Chondrocyte (in vitro differentiated cells): ENCODE measurements around the gene USHBP1. TPM values are rescaled to one million over a fixed set of nuclear protein-coding genes. Genes with fewer than 3 reads are reported as not detected.
A peak's percentile ranks its signal among the peaks of the same experiment; 100 is the strongest.

ENCODE experiments used
- DNase-seq: peaks from one replicate; pipeline ENCODE4 v3.0.0; 2021; ENCODE audit warnings: mixed read lengths, low spot score
- H3K27ac Mint-ChIP-seq: one replicate; pipeline ENCODE4 v1.8.0; 2021; ENCODE audit warnings: mild to moderate bottlenecking, moderate library complexity, mixed read lengths; ENCODE audit not compliant: unreplicated experiment
- H3K27me3 Mint-ChIP-seq: 2 replicates; pipeline ENCODE4 v1.8.0; 2021; ENCODE audit warnings: low read depth, mixed read lengths
- H3K36me3 Mint-ChIP-seq: 2 replicates; pipeline ENCODE4 v1.8.0; 2021; ENCODE audit warnings: low read depth, mixed read lengths
- H3K4me1 Mint-ChIP-seq: 2 replicates; pipeline ENCODE4 v1.8.0; 2021; ENCODE audit warnings: low read depth, mild to moderate bottlenecking, mixed read lengths
- H3K4me3 Mint-ChIP-seq: one replicate; pipeline ENCODE4 v1.8.0; 2021; ENCODE audit warnings: mild to moderate bottlenecking, moderate library complexity, mixed read lengths; ENCODE audit not compliant: unreplicated experiment
- H3K9me3 Mint-ChIP-seq: 2 replicates; pipeline ENCODE4 v1.8.0; 2021; ENCODE audit warnings: low read depth, mixed read lengths
- CTCF ChIP-seq: fragments of 200-600 bp; sonication (generic); IDR thresholded peaks from 2 replicates; pipeline ENCODE4 v1.5.0; 2021; ENCODE audit warnings: antibody characterized with exemption, mild to moderate bottlenecking, moderate library complexity
- total RNA-seq: library from RNA; stranded (reverse); gene quantifications from 3 replicates; pipeline ENCODE4 v1.2.1, GENCODE V29; 2021

Gene USHBP1
- total RNA-seq, 1 donor from 2014 or later: not detected

- Mint-ChIP-seq H3K27ac (peak overlapping the region; percentile 65), H3K36me3 (peaks cover 8% of the 10 kb centered on the region), H3K4me1 (peaks cover 4% of the 10 kb centered on the region), H3K27me3 (no peaks in the 10 kb centered on the region), H3K4me3 (peak overlapping the region; percentile 69), H3K9me3 (no peaks in the 10 kb centered on the region)
- DNase-seq: no peak
- peak; percentile 80 for TF ChIP-seq CTCF
Measured at GRCh38 chr19:17235300-17235970, 29.1 kb downstream of the USHBP1 start.

DNA sequence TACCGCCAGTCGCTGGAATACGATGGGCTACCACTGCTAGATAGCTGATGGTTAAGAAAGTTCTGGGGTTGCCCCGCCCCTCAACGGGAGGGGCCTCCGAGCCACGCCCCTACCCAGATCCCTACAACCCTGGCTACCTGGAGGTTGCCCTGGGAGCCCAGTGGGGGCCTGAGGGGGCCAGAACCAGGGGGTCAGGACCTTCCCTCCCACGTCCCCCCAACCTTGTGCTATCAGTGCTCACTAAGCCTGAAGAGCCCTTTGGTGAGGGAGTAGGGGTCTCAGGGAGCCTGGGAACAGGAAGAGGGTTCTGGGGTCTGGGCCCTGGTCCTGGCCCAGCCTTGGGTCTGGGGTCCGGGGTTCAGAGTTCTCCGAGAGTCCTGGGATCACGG is 29.6 kb downstream of the USHBP1 start:
- H3K9me3 Mint-ChIP-seq: no peaks in the 10 kb centered on the region
- H3K27ac Mint-ChIP-seq: peak overlapping the region; percentile 65
- H3K4me3 Mint-ChIP-seq: peak overlapping the region; percentile 69
- H3K4me1 Mint-ChIP-seq: peaks cover 4% of the 10 kb centered on the region
- DNase-seq: no peak
- no peaks in the 10 kb centered on the region for H3K27me3 Mint-ChIP-seq
- peaks cover 8% of the 10 kb centered on the region for H3K36me3 Mint-ChIP-seq
- no peak for TF ChIP-seq CTCF

- no peak overlapping the region for H3K4me3 Mint-ChIP-seq
- peaks cover 8% of the 10 kb centered on the region for H3K4me1 Mint-ChIP-seq
- H3K27ac Mint-ChIP-seq: no peak overlapping the region
- no peaks in the 10 kb centered on the region for H3K9me3 Mint-ChIP-seq
- TF ChIP-seq CTCF: no peak
- no peaks in the 10 kb centered on the region for H3K27me3 Mint-ChIP-seq
- no peak for DNase-seq
- H3K36me3 Mint-ChIP-seq: peaks cover 4% of the 10 kb centered on the region
Measured at GRCh38 chr19:17232258-17232657, 32.3 kb downstream of the USHBP1 start.

GRCh38 chr19:17229890-17230289 is 34.7 kb downstream of the USHBP1 start:
- H3K27ac Mint-ChIP-seq: peak overlapping the region; percentile 32
- H3K27me3 Mint-ChIP-seq: no peaks in the 10 kb centered on the region
- H3K4me3 Mint-ChIP-seq: no peak overlapping the region
- DNase-seq: no peak
- no peaks in the 10 kb centered on the region for H3K9me3 Mint-ChIP-seq
- TF ChIP-seq CTCF: no peak
- peaks cover 13% of the 10 kb centered on the region for H3K4me1 Mint-ChIP-seq
- peaks cover 4% of the 10 kb centered on the region for H3K36me3 Mint-ChIP-seq

DNA sequence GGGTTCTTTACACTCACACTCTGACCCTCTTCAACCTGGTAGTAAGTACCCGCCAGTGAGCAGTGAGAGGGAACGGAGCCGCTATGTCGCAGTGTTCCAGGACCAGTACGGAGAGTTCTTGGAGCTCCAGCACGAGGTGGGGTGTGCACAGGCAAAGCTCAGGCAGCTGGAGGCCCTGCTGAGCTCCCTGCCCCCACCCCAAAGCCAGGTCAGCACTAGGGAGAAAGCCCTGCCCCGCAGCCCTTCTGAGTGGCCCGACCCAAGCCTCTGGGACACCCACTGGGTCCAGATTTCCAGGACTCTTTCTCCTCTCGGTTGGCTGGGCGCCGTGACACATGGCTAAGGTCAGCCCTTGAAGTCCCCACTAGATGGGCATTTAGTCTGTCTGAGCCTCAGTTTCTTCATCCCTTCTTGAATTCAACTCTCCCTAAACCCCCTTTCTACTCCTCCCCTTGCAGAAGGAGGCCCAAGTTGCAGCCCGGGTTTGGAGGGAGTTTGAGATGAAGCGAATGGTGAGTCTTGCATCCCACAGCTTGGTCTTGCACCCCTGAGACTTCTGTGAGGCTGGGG is 36.7 kb downstream of the USHBP1 start:
- no peaks in the 10 kb centered on the region for H3K9me3 Mint-ChIP-seq
- no peak for DNase-seq
- no peaks in the 10 kb centered on the region for H3K27me3 Mint-ChIP-seq
- H3K36me3 Mint-ChIP-seq: peaks cover 4% of the 10 kb centered on the region
- peaks cover 9% of the 10 kb centered on the region for H3K4me1 Mint-ChIP-seq
- no peak for TF ChIP-seq CTCF
- no peak overlapping the region for H3K4me3 Mint-ChIP-seq
- no peak overlapping the region for H3K27ac Mint-ChIP-seq
